Measurements from ENCODE around the gene GNB1L.

The GNB1L gene

GRCh38 chr22:19741053-19741452 is 113.6 kb downstream of the GNB1L start:
- Histone ChIP-seq H3K27me3 (ENCODE audit: insufficient read depth, poor library complexity, severe bottlenecking) (no peaks in the 10 kb centered on the region), H3K4me3 (replicated peaks; ENCODE audit: insufficient read depth, low read length) (no peak overlapping the region), H3K27ac (replicated peaks) (no peak overlapping the region)
- no peak for TF ChIP-seq GABPA (IDR thresholded peaks at IDR 0.05; ENCODE audit: low read depth)
- TF ChIP-seq REST (IDR thresholded peaks at IDR 0.05; ENCODE audit: insufficient replicate concordance, low read depth), result no peak
- TF ChIP-seq SPI1 (IDR thresholded peaks at IDR 0.05; ENCODE audit: borderline replicate concordance, low read depth), result no peak
- TF ChIP-seq POLR2AphosphoS5 (IDR thresholded peaks at IDR 0.05; ENCODE audit: low read depth), result no peak
- TF ChIP-seq, protein P1, sequence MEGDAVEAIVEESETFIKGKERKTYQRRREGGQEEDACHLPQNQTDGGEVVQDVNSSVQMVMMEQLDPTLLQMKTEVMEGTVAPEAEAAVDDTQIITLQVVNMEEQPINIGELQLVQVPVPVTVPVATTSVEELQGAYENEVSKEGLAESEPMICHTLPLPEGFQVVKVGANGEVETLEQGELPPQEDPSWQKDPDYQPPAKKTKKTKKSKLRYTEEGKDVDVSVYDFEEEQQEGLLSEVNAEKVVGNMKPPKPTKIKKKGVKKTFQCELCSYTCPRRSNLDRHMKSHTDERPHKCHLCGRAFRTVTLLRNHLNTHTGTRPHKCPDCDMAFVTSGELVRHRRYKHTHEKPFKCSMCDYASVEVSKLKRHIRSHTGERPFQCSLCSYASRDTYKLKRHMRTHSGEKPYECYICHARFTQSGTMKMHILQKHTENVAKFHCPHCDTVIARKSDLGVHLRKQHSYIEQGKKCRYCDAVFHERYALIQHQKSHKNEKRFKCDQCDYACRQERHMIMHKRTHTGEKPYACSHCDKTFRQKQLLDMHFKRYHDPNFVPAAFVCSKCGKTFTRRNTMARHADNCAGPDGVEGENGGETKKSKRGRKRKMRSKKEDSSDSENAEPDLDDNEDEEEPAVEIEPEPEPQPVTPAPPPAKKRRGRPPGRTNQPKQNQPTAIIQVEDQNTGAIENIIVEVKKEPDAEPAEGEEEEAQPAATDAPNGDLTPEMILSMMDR (IDR thresholded peaks at IDR 0.05; ENCODE audit: insufficient read depth, low read length), result no peak
- DNase-seq (ENCODE audit: low read depth in 1 of 2, low spot score in 1 of 2), result no peak

- DNase-seq (ENCODE audit: low read depth in 1 of 2, low spot score in 1 of 2), result no peak
- H3K4me3 ChIP-seq (replicated peaks; ENCODE audit: insufficient read depth, low read length), result no peak overlapping the region
- no peak for TF ChIP-seq POLR2AphosphoS5 (IDR thresholded peaks at IDR 0.05; ENCODE audit: low read depth)
- no peak for TF ChIP-seq SPI1 (IDR thresholded peaks at IDR 0.05; ENCODE audit: borderline replicate concordance, low read depth)
- no peaks in the 10 kb centered on the region for H3K27me3 ChIP-seq (ENCODE audit: insufficient read depth, poor library complexity, severe bottlenecking)
- H3K27ac ChIP-seq (replicated peaks), result no peak overlapping the region
Measured at GRCh38 chr22:19740586-19740985, 114.1 kb downstream of the GNB1L start.

GRCh38 chr22:19739911-19740449 is 114.7 kb downstream of the GNB1L start:
- TF ChIP-seq REST (IDR thresholded peaks at IDR 0.05; ENCODE audit: insufficient replicate concordance, low read depth) (no peak), POLR2AphosphoS5 (IDR thresholded peaks at IDR 0.05; ENCODE audit: low read depth) (no peak), GABPA (IDR thresholded peaks at IDR 0.05; ENCODE audit: low read depth) (no peak), SPI1 (IDR thresholded peaks at IDR 0.05; ENCODE audit: borderline replicate concordance, low read depth) (no peak)
- TF ChIP-seq, protein P1 (IDR thresholded peaks at IDR 0.05; ENCODE audit: insufficient read depth, low read length), result no peak
- no peaks in the 10 kb centered on the region for H3K27me3 ChIP-seq (ENCODE audit: insufficient read depth, poor library complexity, severe bottlenecking)
- no peak for DNase-seq (ENCODE audit: low read depth in 1 of 2, low spot score in 1 of 2)
- H3K27ac ChIP-seq (replicated peaks), result no peak overlapping the region
- no peak overlapping the region for H3K4me3 ChIP-seq (replicated peaks; ENCODE audit: insufficient read depth, low read length)

- H3K27ac ChIP-seq (replicated peaks), result no peak overlapping the region
- TF ChIP-seq GABPA (IDR thresholded peaks at IDR 0.05; ENCODE audit: low read depth), result no peak
- no peak for TF ChIP-seq REST (IDR thresholded peaks at IDR 0.05; ENCODE audit: insufficient replicate concordance, low read depth)
- no peak for TF ChIP-seq POLR2AphosphoS5 (IDR thresholded peaks at IDR 0.05; ENCODE audit: low read depth)
- TF ChIP-seq SPI1 (IDR thresholded peaks at IDR 0.05; ENCODE audit: borderline replicate concordance, low read depth), result no peak
- TF ChIP-seq, protein P1 (IDR thresholded peaks at IDR 0.05; ENCODE audit: insufficient read depth, low read length), result no peak
- no peaks in the 10 kb centered on the region for H3K27me3 ChIP-seq (ENCODE audit: insufficient read depth, poor library complexity, severe bottlenecking)
- H3K4me3 ChIP-seq (replicated peaks; ENCODE audit: insufficient read depth, low read length), result no peak overlapping the region
- no peak for DNase-seq (ENCODE audit: low read depth in 1 of 2, low spot score in 1 of 2)
Measured at GRCh38 chr22:19739448-19739895, 115.2 kb downstream of the GNB1L start.
